ENCODE measurements around the gene FCGR2B. TPM values are rescaled to one million over a fixed set of nuclear protein-coding genes. Genes with fewer than 3 reads are reported as not detected.

The FCGR2B gene
- total and polyA plus RNA-seq, 2 experiments from 2014 or later = not detected

- no peaks in the 10 kb centered on the region for H3K27me3 ChIP-seq
- DNase-seq (ENCODE audit: low spot score) = no peak
- no peak overlapping the region for H2AFZ ChIP-seq
- H3K4me1 ChIP-seq (ENCODE audit: insufficient read depth) = no peaks in the 10 kb centered on the region
- no peak overlapping the region for H3K27ac ChIP-seq
- no peaks in the 10 kb centered on the region for H3K79me2 ChIP-seq
- H4K20me1 ChIP-seq (ENCODE audit: insufficient read depth, poor library complexity, severe bottlenecking) = no peaks in the 10 kb centered on the region
- 87% methylated on average over 4 of the region's 4 CpGs for WGBS (ENCODE audit: low lambda C conversion rate, missing lambda C conversion rate)
- no peaks in the 10 kb centered on the region for H3K36me3 ChIP-seq (replicated peaks; ENCODE audit: insufficient read depth, low read depth)
- no peaks in the 10 kb centered on the region for H3K9me3 ChIP-seq (ENCODE audit: low read depth)
- H3K9me2 ChIP-seq (replicated peaks; ENCODE audit: insufficient read depth) = no peaks in the 10 kb centered on the region
- no peak overlapping the region for H3K4me3 ChIP-seq
- no peak overlapping the region for H3K4me2 ChIP-seq
- no peak for TF ChIP-seq EZH2 (IDR thresholded peaks at IDR 0.05; ENCODE audit: borderline replicate concordance)
- TF ChIP-seq EZH2phosphoT487 (IDR thresholded peaks at IDR 0.05; ENCODE audit: low read depth, severe bottlenecking, unreplicated experiment) = no peak
- TF ChIP-seq, protein P1, sequence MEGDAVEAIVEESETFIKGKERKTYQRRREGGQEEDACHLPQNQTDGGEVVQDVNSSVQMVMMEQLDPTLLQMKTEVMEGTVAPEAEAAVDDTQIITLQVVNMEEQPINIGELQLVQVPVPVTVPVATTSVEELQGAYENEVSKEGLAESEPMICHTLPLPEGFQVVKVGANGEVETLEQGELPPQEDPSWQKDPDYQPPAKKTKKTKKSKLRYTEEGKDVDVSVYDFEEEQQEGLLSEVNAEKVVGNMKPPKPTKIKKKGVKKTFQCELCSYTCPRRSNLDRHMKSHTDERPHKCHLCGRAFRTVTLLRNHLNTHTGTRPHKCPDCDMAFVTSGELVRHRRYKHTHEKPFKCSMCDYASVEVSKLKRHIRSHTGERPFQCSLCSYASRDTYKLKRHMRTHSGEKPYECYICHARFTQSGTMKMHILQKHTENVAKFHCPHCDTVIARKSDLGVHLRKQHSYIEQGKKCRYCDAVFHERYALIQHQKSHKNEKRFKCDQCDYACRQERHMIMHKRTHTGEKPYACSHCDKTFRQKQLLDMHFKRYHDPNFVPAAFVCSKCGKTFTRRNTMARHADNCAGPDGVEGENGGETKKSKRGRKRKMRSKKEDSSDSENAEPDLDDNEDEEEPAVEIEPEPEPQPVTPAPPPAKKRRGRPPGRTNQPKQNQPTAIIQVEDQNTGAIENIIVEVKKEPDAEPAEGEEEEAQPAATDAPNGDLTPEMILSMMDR (IDR thresholded peaks at IDR 0.05; ENCODE audit: poor library complexity) = no peak
These were observed 47.6 kb downstream of the FCGR2B start for GRCh38 chr1:161710560-161710959.

DNA sequence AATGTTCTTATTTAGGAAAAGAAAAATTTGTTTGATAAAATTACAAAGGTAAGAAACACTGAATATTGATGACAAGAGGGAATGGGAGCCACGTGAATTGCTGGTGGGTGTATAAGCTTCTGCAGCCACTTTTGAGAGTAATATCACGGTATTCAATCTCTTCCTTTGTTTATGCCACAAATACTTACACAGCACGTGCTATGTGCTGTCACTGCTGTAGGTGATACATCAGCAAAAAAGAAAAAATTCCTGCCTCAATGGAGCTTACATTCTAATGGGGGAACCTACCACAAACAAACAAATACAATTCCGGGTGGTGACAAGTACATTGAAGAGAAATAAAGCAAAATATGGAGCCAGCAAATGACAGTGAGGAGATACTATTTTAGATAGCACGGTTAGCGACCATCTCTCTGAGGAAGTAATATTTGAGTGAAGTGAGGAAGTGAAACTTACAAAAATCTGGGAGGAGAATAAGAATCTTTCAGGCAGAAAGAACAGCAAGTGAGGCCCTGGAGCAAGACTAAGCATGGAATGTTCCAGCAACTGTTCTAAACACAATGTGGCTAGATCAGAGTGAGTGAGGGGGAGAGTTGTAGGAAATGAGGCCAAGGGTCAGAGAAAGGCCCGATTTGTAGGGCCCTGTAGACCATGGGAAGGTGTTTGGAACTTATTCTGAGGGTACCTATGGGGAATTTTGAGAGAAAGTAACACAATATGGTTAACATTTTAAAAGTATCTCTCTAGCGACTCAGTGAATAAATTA is 55.8 kb downstream of the FCGR2B start:
- H2AFZ ChIP-seq = no peak overlapping the region
- 73% methylated on average over 8 of the region's 8 CpGs for WGBS (ENCODE audit: low lambda C conversion rate, missing lambda C conversion rate)
- no peaks in the 10 kb centered on the region for H3K9me3 ChIP-seq (ENCODE audit: low read depth)
- peaks cover 7% of the 10 kb centered on the region for H3K27me3 ChIP-seq
- no peaks in the 10 kb centered on the region for H3K79me2 ChIP-seq
- H3K9me2 ChIP-seq (replicated peaks; ENCODE audit: insufficient read depth) = no peaks in the 10 kb centered on the region
- no peak overlapping the region for H3K4me3 ChIP-seq
- H3K4me2 ChIP-seq = no peak overlapping the region
- TF ChIP-seq, protein P1 (IDR thresholded peaks at IDR 0.05; ENCODE audit: poor library complexity) = no peak
- no peak for TF ChIP-seq EZH2phosphoT487 (IDR thresholded peaks at IDR 0.05; ENCODE audit: low read depth, severe bottlenecking, unreplicated experiment)
- no peak for TF ChIP-seq EZH2 (IDR thresholded peaks at IDR 0.05; ENCODE audit: borderline replicate concordance)
- H3K36me3 ChIP-seq (replicated peaks; ENCODE audit: insufficient read depth, low read depth) = no peaks in the 10 kb centered on the region
- no peak for DNase-seq (ENCODE audit: low spot score)
- H3K4me1 ChIP-seq (ENCODE audit: insufficient read depth) = no peaks in the 10 kb centered on the region
- no peaks in the 10 kb centered on the region for H4K20me1 ChIP-seq (ENCODE audit: insufficient read depth, poor library complexity, severe bottlenecking)
- H3K27ac ChIP-seq = no peak overlapping the region

DNA sequence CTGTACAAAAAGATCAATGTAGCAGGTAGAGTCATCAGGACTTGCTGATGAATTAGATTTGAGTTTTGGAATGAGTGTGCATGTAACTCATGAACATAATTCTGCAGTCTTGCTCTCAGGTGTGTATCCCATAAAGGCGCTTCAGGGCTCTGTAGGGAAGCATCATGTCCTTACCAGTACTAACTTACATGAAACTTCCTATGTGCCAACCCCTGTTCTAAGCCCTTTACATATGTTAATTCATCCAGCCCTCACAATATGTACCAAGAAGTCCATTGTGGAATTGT is 56.3 kb downstream of the FCGR2B start:
- Histone ChIP-seq H3K27me3 (peaks cover 7% of the 10 kb centered on the region), H3K9me3 (ENCODE audit: low read depth) (no peaks in the 10 kb centered on the region), H3K4me2 (no peak overlapping the region), H3K4me1 (ENCODE audit: insufficient read depth) (no peaks in the 10 kb centered on the region), H3K9me2 (replicated peaks; ENCODE audit: insufficient read depth) (no peaks in the 10 kb centered on the region), H3K27ac (no peak overlapping the region), H2AFZ (no peak overlapping the region), H4K20me1 (ENCODE audit: insufficient read depth, poor library complexity, severe bottlenecking) (no peaks in the 10 kb centered on the region), H3K4me3 (no peak overlapping the region), H3K79me2 (no peaks in the 10 kb centered on the region), H3K36me3 (replicated peaks; ENCODE audit: insufficient read depth, low read depth) (no peaks in the 10 kb centered on the region)
- DNase-seq (ENCODE audit: low spot score) = no peak
- no peak for TF ChIP-seq EZH2phosphoT487 (IDR thresholded peaks at IDR 0.05; ENCODE audit: low read depth, severe bottlenecking, unreplicated experiment)
- 96% methylated on average over 1 of the region's 1 CpG for WGBS (ENCODE audit: low lambda C conversion rate, missing lambda C conversion rate)

GRCh38 chr1:161720422-161720821 is 57.5 kb downstream of the FCGR2B start:
- no peak overlapping the region for H3K4me3 ChIP-seq
- H3K79me2 ChIP-seq = no peaks in the 10 kb centered on the region
- no peaks in the 10 kb centered on the region for H3K9me3 ChIP-seq (ENCODE audit: low read depth)
- H3K36me3 ChIP-seq (replicated peaks; ENCODE audit: insufficient read depth, low read depth) = no peaks in the 10 kb centered on the region
- peaks cover 7% of the 10 kb centered on the region for H3K27me3 ChIP-seq
- no peaks in the 10 kb centered on the region for H3K9me2 ChIP-seq (replicated peaks; ENCODE audit: insufficient read depth)
- no peak for DNase-seq (ENCODE audit: low spot score)
- no peaks in the 10 kb centered on the region for H3K4me1 ChIP-seq (ENCODE audit: insufficient read depth)
- 74% methylated on average over 1 of the region's 1 CpG for WGBS (ENCODE audit: low lambda C conversion rate, missing lambda C conversion rate)
- H4K20me1 ChIP-seq (ENCODE audit: insufficient read depth, poor library complexity, severe bottlenecking) = no peaks in the 10 kb centered on the region
- TF ChIP-seq, protein P1 (IDR thresholded peaks at IDR 0.05; ENCODE audit: poor library complexity) = no peak
- TF ChIP-seq EZH2 (IDR thresholded peaks at IDR 0.05; ENCODE audit: borderline replicate concordance) (no peak), EZH2phosphoT487 (IDR thresholded peaks at IDR 0.05; ENCODE audit: low read depth, severe bottlenecking, unreplicated experiment) (no peak)
- H3K27ac ChIP-seq = no peak overlapping the region
- no peak overlapping the region for H3K4me2 ChIP-seq
- no peak overlapping the region for H2AFZ ChIP-seq

All from hepatocyte (in vitro differentiated cells).